Adrenal gland (tissue), 19 donors: ENCODE data around the gene TMEM33. TPM values are rescaled to one million over a fixed set of nuclear protein-coding genes. Genes with fewer than 3 reads are reported as not detected.

Experiments used
- DNase-seq, 7 donors: peaks; one replicate each; pipeline ENCODE4 v3.0.0-alpha.2; 2019 to 2020
- H3K27ac ChIP-seq, 5 donors: fragments of 200-600 bp; sonication (generic) in 4 of 5; 1 replicate in 3 of 5; 2 replicates in 2 of 5; pipeline versions ENCODE4 v1.5.1 to v1.8.0; 2016 to 2020; ENCODE audit warnings: mild to moderate bottlenecking in 1 of 5
- H3K27me3 ChIP-seq: fragments of 200-600 bp; 2 replicates; pipeline ENCODE4 v1.8.0; 2021
- H3K36me3 ChIP-seq, 2 donors: fragments of 200-600 bp; replicated peaks in 1 of 2; 1 replicate in 1 of 2; 2 replicates in 1 of 2; pipeline versions ENCODE4 v1.5.1 to v1.8.0; 2018 to 2022
- H3K4me1 ChIP-seq, 2 donors: fragments of 200-600 bp; replicated peaks in 1 of 2; 1 replicate in 1 of 2; 2 replicates in 1 of 2; pipeline versions ENCODE4 v1.5.1 to v1.8.0; 2018 to 2021
- H3K4me3 ChIP-seq, 4 donors: fragments of 200-600 bp; sonication (generic) in 3 of 4; one replicate each; pipeline ENCODE4 v1.5.1; 2016 to 2018
- H3K9me3 ChIP-seq, 3 donors: fragments of 200-600 bp; sonication (generic) in 1 of 3; replicated peaks in 1 of 3; 1 replicate in 2 of 3; 2 replicates in 1 of 3; pipeline versions ENCODE4 v1.5.1 to v1.8.0; 2016 to 2021
- CTCF ChIP-seq, 6 experiments: fragments of 450-650 bp in 4 of 6; fragments of 200-600 bp in 2 of 6; sonication (generic) in 1 of 6; IDR thresholded peaks; 1 replicate in 5 of 6; 2 replicates in 1 of 6; pipeline versions ENCODE4 v1.5.1 to v1.8.0; 2016 to 2021; ENCODE audit warnings: antibody characterized with exemption in 6 of 6, mild to moderate bottlenecking in 2 of 6, moderate library complexity in 1 of 6
- POLR2A ChIP-seq, 2 donors: fragments of 450-650 bp; IDR thresholded peaks; one replicate each; pipeline ENCODE4 v1.6.1; 2017; ENCODE audit warnings: antibody characterized with exemption in 2 of 2, mild to moderate bottlenecking in 2 of 2, moderate library complexity in 1 of 2
- WGBS, 4 donors: extraction: QIAGEN DNeasy Blood & Tissue Kit in 2 of 4; methylation state at CpG; one replicate each; pipeline versions ENCODE4 v1.1.5 to v1.1.7; 2013 to 2017; 5-methylcytosine and 5-hydroxymethylcytosine counted together
- intact Hi-C, 2 donors: fragments of 100-400 bp; cut with DNase I; formaldehyde crosslinking; loops; one replicate each; pipeline versions ENCODE4 v1.14.1 to v1.15.0; 2022 to 2023
- long read RNA-seq, 10 donors: library from polyadenylated mRNA in 3 of 10; unstranded in 2 of 10; stranded (forward) in 1 of 10; transcript quantifications; one replicate each; pipeline ENCODE4 v2.0.0 and lab custom pipeline, GENCODE V29; 2021 to 2026
- polyA plus RNA-seq, 3 donors: library from polyadenylated mRNA; stranded (reverse); fragments of 200-250 nt in 2 of 3; fragments of 350-450 nt in 1 of 3; fragmentation: Illumina TruSeq in 1 of 3; extraction: RNeasy Lipid Tissue Mini Kit (QIAGEN cat#74804) in 1 of 3; gene quantifications; one replicate each; pipeline ENCODE4 v1.2.3, GENCODE V29; 2013 to 2014
- total RNA-seq, 9 donors: library from RNA; depleted of rRNA in 4 of 9; stranded (reverse); fragments of >200 nt in 4 of 9; fragments of 120-200 nt in 1 of 9; fragmentation: NEBNext Ultra II Directional in 1 of 9; extraction: Animal tissue kit (Norgen Biotek cat#: 25700) in 1 of 9; gene quantifications; one replicate each; pipeline versions ENCODE4 v1.1.0 to v1.2.4, GENCODE V29; 2013 to 2023
- donor health status: healthy with polysubstance abuse.
- donor health status: Bipolar disorder and iron deficiency.
- donor health status: DM: yes; HTN: yes; CAD: no.
- donor health status: DM: no; HTN: no; CAD: no.
- donor health status: DM: no; HTN: no; CAD: no.
- donor health status: DM: yes; HTN: yes; CAD: no.

TMEM33 gene
- total RNA-seq (10 to 100 TPM; 19.1 to 82.1 (median 61.8) TPM), polyA plus RNA-seq (10 to 100 TPM in 1 of 3 donors, 1 to 10 TPM in 2; 6.5 to 77.7 (median 8.6) TPM)
- long read RNA-seq, donor 1, full-length matches to known transcripts: 24 of 24 reads
- long read RNA-seq, donor 1, partial matches to known transcripts: 0 of 24 reads
- long read RNA-seq, donor 1, other reads (novel, unspliced or antisense): 0 of 24 reads
- long read RNA-seq, donor 2, full-length matches to known transcripts: 9 of 29 reads
- long read RNA-seq, donor 2, partial matches to known transcripts: 20 of 29 reads
- long read RNA-seq, donor 2, other reads (novel, unspliced or antisense): 0 of 29 reads
- long read RNA-seq, donor 3, full-length matches to known transcripts: 14 of 14 reads
- long read RNA-seq, donor 3, partial matches to known transcripts: 0 of 14 reads
- long read RNA-seq, donor 3, other reads (novel, unspliced or antisense): 0 of 14 reads
- long read RNA-seq, donor 4, full-length matches to known transcripts: 9 of 39 reads
- long read RNA-seq, donor 4, partial matches to known transcripts: 4 of 39 reads
- long read RNA-seq, donor 4, other reads (novel, unspliced or antisense): 26 of 39 reads
- long read RNA-seq, donor 5, full-length matches to known transcripts: 34 of 40 reads
- long read RNA-seq, donor 5, partial matches to known transcripts: 3 of 40 reads
- long read RNA-seq, donor 5, other reads (novel, unspliced or antisense): 3 of 40 reads
- long read RNA-seq, donor 6, full-length matches to known transcripts: 4 of 12 reads
- long read RNA-seq, donor 6, partial matches to known transcripts: 0 of 12 reads
- long read RNA-seq, donor 6, other reads (novel, unspliced or antisense): 8 of 12 reads
- long read RNA-seq, donor 7, full-length matches to known transcripts: 6 of 6 reads
- long read RNA-seq, donor 7, partial matches to known transcripts: 0 of 6 reads
- long read RNA-seq, donor 7, other reads (novel, unspliced or antisense): 0 of 6 reads
- long read RNA-seq, donor 8, full-length matches to known transcripts: 30 of 30 reads
- long read RNA-seq, donor 8, partial matches to known transcripts: 0 of 30 reads
- long read RNA-seq, donor 8, other reads (novel, unspliced or antisense): 0 of 30 reads
- long read RNA-seq, donor 9, full-length matches to known transcripts: 15 of 15 reads
- long read RNA-seq, donor 9, partial matches to known transcripts: 0 of 15 reads
- long read RNA-seq, donor 9, other reads (novel, unspliced or antisense): 0 of 15 reads
- long read RNA-seq, donor 10, full-length matches to known transcripts: 6 of 11 reads
- long read RNA-seq, donor 10, partial matches to known transcripts: 5 of 11 reads
- long read RNA-seq, donor 10, other reads (novel, unspliced or antisense): 0 of 11 reads

GRCh38 chr4:41934901-41935651, at the start of gene TMEM33:
Gene TMEM33, plus strand, starts transcription at chr4:41935429. Its CDS starts 56 bp downstream, at chr4:41935485.
- Histone ChIP-seq H3K4me1 (peaks cover 9 to 28% of the 10 kb centered on the region in 2 donors), H3K27ac (peak within 1 kb of the TSS; percentile 57 to 90 (median 76)), H3K4me3 (peak within 1 kb of the TSS; percentile 83 to 93 (median 91)), H3K27me3 (no peaks in the 10 kb centered on the region), H3K36me3 (peaks cover 0 to 9% of the 10 kb centered on the region in 2 donors), H3K9me3 (no peaks in the 10 kb centered on the region)
- WGBS, 4 donors: 1 to 2% (median 2%) methylated on average over 30 to 49 of the region's 49 CpGs
- peak; percentile 83 to 92 (median 89) for DNase-seq
- TF ChIP-seq CTCF (IDR thresholded peaks at IDR 0.05) (peak in 4 of 6 experiments; percentile 28 to 61 (median 40)), POLR2A (IDR thresholded peaks at IDR 0.05) (peak; percentile 56 to 83)
- intact Hi-C loops: no loop called here

- Histone ChIP-seq H3K27me3 (peaks cover 20% of the 10 kb centered on the region), H3K4me1 (peaks cover 7 to 22% of the 10 kb centered on the region in 2 donors), H3K36me3 (no peaks in the 10 kb centered on the region), H3K9me3 (no peaks in the 10 kb centered on the region), H3K27ac (no peak overlapping the region), H3K4me3 (no peak overlapping the region)
- 75 to 83% (median 81%) methylated on average over 1 of the region's 1 CpG for WGBS, 4 donors
- no peak for DNase-seq
- TF ChIP-seq POLR2A (IDR thresholded peaks at IDR 0.05): no peak
- no peak for TF ChIP-seq CTCF (IDR thresholded peaks at IDR 0.05)
- intact Hi-C loops: loop anchor here (5.0 to 10.0 kb wide), 2 partner anchors 193 to 601 kb away; no protein-coding TSS in a partner anchor
Observed at GRCh38 chr4:41885456-41885855, 49.8 kb upstream of the TMEM33 start.

- DNase-seq: no peak
- TF ChIP-seq POLR2A (IDR thresholded peaks at IDR 0.05) (no peak), CTCF (IDR thresholded peaks at IDR 0.05) (no peak)
- WGBS, 4 donors: 46 to 53% (median 49%) methylated on average over 2 of the region's 2 CpGs
- Histone ChIP-seq H3K4me1 (peaks cover 0 to 8% of the 10 kb centered on the region in 2 donors), H3K27ac (no peak overlapping the region), H3K27me3 (peaks cover 2% of the 10 kb centered on the region), H3K36me3 (no peaks in the 10 kb centered on the region), H3K4me3 (no peak overlapping the region), H3K9me3 (no peaks in the 10 kb centered on the region)
- intact Hi-C loops: loop anchor here (5.0 to 10.0 kb wide), 2 partner anchors 195 to 602 kb away; no protein-coding TSS in a partner anchor
Observed at GRCh38 chr4:41887277-41887676, 48.0 kb upstream of the TMEM33 start.
